Astrocyte of the spinal cord (primary cell): ENCODE results near the gene ZSWIM7.

ENCODE experiments used
- DNase-seq: peaks from one replicate; pipeline ENCODE4 v3.0.0; 2011; ENCODE audit warnings: low read depth, low spot score
- H3K4me3 ChIP-seq: 2 replicates; pipeline ENCODE4 v1.5.1; 2011; ENCODE audit warnings: low read depth, mild to moderate bottlenecking, low read length, moderate library complexity
- in situ Hi-C: cut with HindIII; loops from 2 replicates; pipeline ENCODE4 v1.10.0; 2017; ENCODE audit warnings: low sequenced_read_pairs
- TF ChIP-seq, protein P1 (sequence below): IDR thresholded peaks from 2 replicates; pipeline ENCODE4 v1.5.1; 2012; ENCODE audit warnings: low read depth, mild to moderate bottlenecking, low read length, inconsistent platforms

ZSWIM7 gene

DNA sequence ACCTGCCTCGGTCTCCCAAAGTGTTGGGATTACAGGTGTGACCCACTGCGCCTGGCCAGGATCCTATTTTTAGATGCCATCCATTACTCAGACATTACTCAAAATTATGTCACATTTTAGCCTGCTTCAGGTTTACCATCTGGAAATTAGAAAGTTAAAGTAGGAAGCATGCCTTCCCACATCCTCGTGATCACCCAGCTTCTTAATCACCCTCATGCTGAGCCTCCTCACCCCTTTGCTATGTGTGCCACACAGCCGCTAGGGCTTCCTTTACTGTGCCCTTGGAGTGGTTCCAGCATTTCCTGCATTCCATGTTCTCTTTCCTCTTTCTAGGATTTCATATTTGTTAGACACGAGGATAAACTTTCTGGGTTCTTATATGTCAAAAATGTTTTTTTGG is 45.3 kb downstream of the ZSWIM7 start:
- DNase-seq = peak; percentile 55
- in situ Hi-C loops = no loop called here
- H3K4me3 ChIP-seq = no peak overlapping the region
- TF ChIP-seq, protein P1, sequence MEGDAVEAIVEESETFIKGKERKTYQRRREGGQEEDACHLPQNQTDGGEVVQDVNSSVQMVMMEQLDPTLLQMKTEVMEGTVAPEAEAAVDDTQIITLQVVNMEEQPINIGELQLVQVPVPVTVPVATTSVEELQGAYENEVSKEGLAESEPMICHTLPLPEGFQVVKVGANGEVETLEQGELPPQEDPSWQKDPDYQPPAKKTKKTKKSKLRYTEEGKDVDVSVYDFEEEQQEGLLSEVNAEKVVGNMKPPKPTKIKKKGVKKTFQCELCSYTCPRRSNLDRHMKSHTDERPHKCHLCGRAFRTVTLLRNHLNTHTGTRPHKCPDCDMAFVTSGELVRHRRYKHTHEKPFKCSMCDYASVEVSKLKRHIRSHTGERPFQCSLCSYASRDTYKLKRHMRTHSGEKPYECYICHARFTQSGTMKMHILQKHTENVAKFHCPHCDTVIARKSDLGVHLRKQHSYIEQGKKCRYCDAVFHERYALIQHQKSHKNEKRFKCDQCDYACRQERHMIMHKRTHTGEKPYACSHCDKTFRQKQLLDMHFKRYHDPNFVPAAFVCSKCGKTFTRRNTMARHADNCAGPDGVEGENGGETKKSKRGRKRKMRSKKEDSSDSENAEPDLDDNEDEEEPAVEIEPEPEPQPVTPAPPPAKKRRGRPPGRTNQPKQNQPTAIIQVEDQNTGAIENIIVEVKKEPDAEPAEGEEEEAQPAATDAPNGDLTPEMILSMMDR = no peak

DNA sequence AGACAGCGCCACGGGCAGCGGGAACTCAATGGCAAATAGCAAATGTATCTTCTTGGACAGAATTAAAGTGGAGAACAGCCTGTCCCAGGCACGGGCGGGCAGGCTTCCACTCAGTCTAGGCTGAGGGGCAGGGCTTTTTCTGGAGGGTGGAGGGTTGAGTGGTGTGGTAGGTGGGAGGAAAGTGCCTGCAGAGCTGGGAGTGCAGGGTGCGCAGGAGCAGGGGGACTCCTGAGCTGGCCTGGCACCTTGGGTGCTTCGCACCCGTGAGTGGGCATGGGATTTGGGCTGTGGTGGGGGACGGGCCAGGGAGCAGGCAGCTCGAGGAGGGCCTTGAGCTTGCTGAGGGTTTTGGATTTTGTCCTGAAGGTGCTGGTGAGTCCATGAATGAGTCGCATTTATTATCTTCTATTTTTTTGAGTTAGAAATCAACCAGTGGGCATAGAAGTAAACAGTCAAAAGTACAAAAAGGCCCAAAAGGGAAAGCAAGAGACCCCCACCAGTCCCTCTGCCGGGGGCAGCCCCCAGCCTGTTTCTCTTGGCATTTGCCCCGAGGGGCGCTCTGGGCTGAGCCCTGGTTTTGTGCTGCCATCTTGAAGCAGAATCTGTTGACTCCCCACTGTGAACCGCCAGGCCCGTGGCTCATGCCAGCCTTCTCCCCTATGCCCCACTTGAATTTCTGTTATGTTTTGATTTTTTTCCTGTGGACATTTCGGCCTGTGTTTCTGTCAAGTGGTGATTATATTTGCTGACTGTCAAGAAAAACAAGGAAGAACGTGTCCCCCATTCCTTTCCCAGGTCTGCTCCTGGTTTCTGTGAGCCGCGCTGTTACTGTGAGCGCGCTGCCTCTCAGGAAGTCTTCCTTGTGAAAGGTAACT is 46.4 kb downstream of the ZSWIM7 start:
- in situ Hi-C loops = no loop called here
- DNase-seq = no peak
- H3K4me3 ChIP-seq = no peak overlapping the region
- TF ChIP-seq, protein P1 = no peak

DNA sequence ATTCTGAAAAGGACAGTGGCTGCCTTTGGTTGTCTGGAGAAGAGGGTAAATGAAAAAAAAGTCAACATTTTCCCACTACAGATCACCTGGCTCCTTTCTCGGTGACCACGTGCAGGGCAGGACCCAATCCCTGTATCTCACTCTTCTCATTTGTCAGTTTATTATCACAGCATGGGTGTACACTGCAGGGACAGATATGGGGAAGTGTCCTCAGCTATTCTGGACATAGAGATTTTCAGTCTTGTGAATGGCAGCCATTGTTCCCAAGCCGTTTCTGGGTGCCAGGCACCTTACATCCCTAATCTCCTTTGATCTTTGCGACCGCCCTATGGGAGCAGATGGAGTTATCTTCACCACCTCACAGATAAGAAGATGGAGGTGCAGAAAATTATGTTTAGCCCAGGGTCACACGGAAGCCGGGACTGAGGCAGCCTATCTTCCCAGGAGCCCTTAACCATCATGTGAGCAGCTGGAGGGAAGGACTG is 47.4 kb downstream of the ZSWIM7 start:
- DNase-seq = no peak
- TF ChIP-seq, protein P1 = no peak
- in situ Hi-C loops = no loop called here
- H3K4me3 ChIP-seq = no peak overlapping the region

DNA sequence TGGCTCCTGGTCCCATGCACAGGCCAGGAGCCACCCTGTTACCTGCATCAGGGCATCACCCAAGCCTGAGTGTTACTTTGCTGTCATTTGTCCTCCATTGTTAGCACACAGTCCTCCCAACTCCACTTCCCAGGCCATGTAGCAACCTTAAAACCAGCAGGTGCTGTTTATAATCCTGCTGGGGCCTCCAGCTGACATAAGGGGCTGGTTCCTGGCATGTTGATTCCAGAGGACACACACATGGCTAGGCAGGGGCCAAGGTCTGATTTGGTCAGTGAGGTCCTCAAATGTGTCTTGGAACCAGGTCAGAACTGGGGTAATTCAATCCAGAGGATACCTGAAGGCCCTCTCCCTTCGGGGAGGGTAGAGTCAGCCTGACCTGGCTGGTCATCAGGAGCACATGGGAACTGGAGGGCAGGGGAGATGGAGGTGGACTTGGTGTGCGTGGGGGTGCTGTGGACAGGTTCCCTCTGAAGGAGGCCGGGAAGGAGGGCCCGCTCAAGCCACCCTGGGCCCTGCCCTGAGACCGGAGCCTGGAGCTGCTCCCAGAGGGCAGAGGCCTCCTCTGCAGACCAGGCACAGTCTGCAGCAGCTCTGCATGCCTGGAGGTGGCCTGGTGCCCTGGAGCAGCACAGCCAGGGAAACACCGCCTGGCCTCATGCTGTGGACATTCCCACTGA is 48.0 kb downstream of the ZSWIM7 start:
- TF ChIP-seq, protein P1 = no peak
- H3K4me3 ChIP-seq = no peak overlapping the region
- DNase-seq = no peak
- in situ Hi-C loops = no loop called here

DNA sequence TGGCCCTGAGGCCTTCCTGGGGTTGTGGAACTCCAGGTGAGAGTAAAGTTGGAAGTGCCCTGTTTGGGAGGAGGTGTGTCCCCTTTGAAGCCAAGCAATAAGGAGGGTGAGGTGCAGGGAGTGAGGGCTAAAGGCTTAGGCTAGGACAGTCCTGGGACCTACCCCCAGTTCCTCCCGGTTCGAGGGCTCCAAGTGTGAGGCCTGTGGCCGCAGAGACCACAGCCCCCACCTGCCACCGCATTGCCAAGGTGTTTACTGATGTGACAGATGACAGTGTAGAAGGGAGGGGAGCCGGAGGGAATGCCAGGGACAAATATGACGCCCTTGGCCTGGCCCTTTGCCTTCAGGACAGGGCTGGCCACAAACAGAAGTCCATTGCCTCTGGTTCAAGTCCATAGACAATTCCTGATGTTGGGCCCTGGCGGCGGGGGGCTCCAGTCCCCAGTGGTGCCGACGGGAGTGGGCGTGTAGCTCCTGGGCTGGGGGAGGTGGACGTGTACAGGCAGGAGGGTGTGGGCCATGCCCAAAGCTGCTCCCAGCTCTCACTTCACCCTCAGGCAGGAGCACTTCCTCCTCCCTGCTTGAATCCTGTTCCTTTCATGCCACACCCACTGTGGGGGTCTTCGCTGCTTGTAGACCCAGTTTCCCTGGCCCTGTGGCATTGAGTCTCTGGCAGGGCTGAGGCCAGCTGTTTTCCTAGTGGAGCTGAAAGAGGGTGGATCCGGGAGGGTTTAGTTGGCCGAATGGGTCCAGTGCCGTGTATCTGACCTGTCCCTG is 51.3 kb downstream of the ZSWIM7 start:
- no peak for DNase-seq
- no peak overlapping the region for H3K4me3 ChIP-seq
- TF ChIP-seq, protein P1 = no peak
- in situ Hi-C loops = no loop called here

DNA sequence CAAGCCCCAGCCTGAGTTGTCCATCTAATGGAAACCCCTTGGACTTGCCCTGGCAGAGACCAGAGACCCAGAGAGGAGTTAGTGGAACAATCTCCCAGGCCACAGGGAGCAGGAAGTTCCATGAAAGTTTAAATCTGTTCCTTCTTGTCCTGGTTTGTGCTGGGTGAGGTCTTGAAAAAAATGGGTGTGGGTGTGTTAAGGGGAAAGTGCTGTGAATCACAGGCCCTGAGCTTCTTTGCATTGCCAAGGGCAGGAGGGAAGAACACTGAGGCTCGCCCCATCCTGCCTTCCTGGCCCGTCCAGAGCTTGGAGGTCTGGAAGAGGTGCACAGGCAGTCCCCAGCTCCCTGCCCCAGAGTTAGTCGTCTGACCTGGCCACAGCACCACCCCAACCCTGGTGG is 52.2 kb downstream of the ZSWIM7 start:
- DNase-seq = no peak
- TF ChIP-seq, protein P1 = no peak
- peak overlapping the region; percentile 63 for H3K4me3 ChIP-seq
- in situ Hi-C loops = no loop called here
